HCT116 (cell line): ENCODE results near the gene PEDS1. TPM values are rescaled to one million over a fixed set of nuclear protein-coding genes. Genes with fewer than 3 reads are reported as not detected.

Experiments
- ATAC-seq: fragments of 200-7000 bp; cut with Tn5 transposase; 2 replicates; pipeline ENCODE4 v1.9.1; 2020; ENCODE audit warnings: mild to moderate bottlenecking, moderate library complexity
- BruUV-seq: library from RNA; stranded (reverse); fragments of 400-500 nt; replicated peaks from 2 replicates; lab custom pipeline; 2021; lab: Mats Ljungman, UMichigan
- CTCF ChIA-PET: fragments of 300-600 bp; sonication (Branson Sonifier 250); formaldehyde crosslinking; loops from one replicate; lab custom pipeline; 2021; ENCODE audit warnings: antibody characterized with exemption; lab: Charles Lee
- POLR2A ChIA-PET: fragments of 300-600, 350-600 bp; sonication (Branson Sonifier 250); formaldehyde crosslinking; loops from one replicate; lab custom pipeline; 2021; ENCODE audit warnings: antibody characterized with exemption; lab: Charles Lee
- RAD21 ChIA-PET, 2 experiments: fragments of 300-600 bp; sonication (Branson Sonifier 250); formaldehyde crosslinking; loops; one replicate each; lab custom pipeline; 2023; ENCODE audit warnings: low total read pairs in 2 of 2; ENCODE audit not compliant: uncharacterized antibody in 2 of 2, unreplicated experiment in 2 of 2, low non-redundant PET in 1 of 2; lab: Charles Lee
- DNase-seq: peaks from one replicate; pipeline ENCODE4 v3.0.0-alpha.2; 2010; ENCODE audit warnings: low read depth, low spot score
- H2AFZ ChIP-seq: fragments of 200-600 bp; shearing (Covaris generic), sonication (generic); 2 replicates; pipeline ENCODE4 v1.6.1; 2017; ENCODE audit warnings: low read depth, mixed run types, mixed read lengths, antibody characterized with exemption, low read length; ENCODE audit not compliant: poor library complexity, severe bottlenecking
- H3K27ac ChIP-seq: 2 replicates; pipeline ENCODE4 v1.5.1; 2012; ENCODE audit warnings: low read depth, low read length
- H3K27me3 ChIP-seq: fragments of 200-600 bp; sonication (generic); 2 replicates; pipeline ENCODE4 v1.6.1; 2016; ENCODE audit warnings: mixed run types, low read length, mixed read lengths; ENCODE audit not compliant: insufficient read depth
- H3K36me3 ChIP-seq, 2 experiments: fragments of 200-500 bp in 1 of 2; fragments of 200-600 bp in 1 of 2; sonication (Bioruptor generic) in 1 of 2; sonication (generic) in 1 of 2; 2 replicates each; pipeline versions ENCODE4 v1.5.1 to v1.6.1; 2014 to 2016; ENCODE audit warnings: low read length in 2 of 2, inconsistent platforms in 1 of 2, mixed read lengths in 1 of 2, mixed run types in 1 of 2; ENCODE audit not compliant: insufficient read depth in 2 of 2, control insufficient read depth in 1 of 2
- H3K4me1 ChIP-seq, 2 experiments: fragments of 200-600 bp in 1 of 2; sonication (generic) in 1 of 2; 2 replicates each; pipeline versions ENCODE4 v1.5.1 to v1.6.1; 2012 to 2017; ENCODE audit warnings: low read length in 2 of 2, inconsistent platforms in 1 of 2, mild to moderate bottlenecking in 1 of 2, mixed read lengths in 1 of 2, mixed run types in 1 of 2, moderate library complexity in 1 of 2; ENCODE audit not compliant: insufficient read depth in 2 of 2, control insufficient read depth in 1 of 2
- H3K4me2 ChIP-seq: fragments of 200-600 bp; sonication (generic); 2 replicates; pipeline ENCODE4 v1.6.1; 2017; ENCODE audit warnings: mixed run types, low read length, mixed read lengths
- H3K4me3 ChIP-seq, 2 experiments: fragments of 200-600 bp in 1 of 2; sonication (generic) in 1 of 2; replicated peaks in 1 of 2; 2 replicates each; pipeline ENCODE4 v1.5.1; 2011 to 2016; ENCODE audit warnings: low read length in 2 of 2, control low read depth in 1 of 2, low read depth in 1 of 2, mild to moderate bottlenecking in 1 of 2, mixed read lengths in 1 of 2, mixed run types in 1 of 2
- H3K79me2 ChIP-seq: fragments of 200-600 bp; sonication (generic); 2 replicates; pipeline ENCODE4 v1.6.1; 2017; ENCODE audit warnings: mild to moderate bottlenecking, mixed run types, low read length, moderate library complexity, mixed read lengths; ENCODE audit not compliant: insufficient read depth
- H3K9ac ChIP-seq: fragments of 200-600 bp; sonication (generic); 2 replicates; pipeline ENCODE4 v1.6.1; 2016; ENCODE audit warnings: low read length, mixed read lengths
- H3K9me2 ChIP-seq: fragments of 200-600 bp; sonication (generic), shearing (Covaris generic); 2 replicates; pipeline ENCODE4 v1.6.1; 2017; ENCODE audit warnings: mixed run types, mild to moderate bottlenecking, moderate library complexity; ENCODE audit not compliant: insufficient read depth
- H3K9me3 ChIP-seq, 2 experiments: fragments of 200-500 bp in 1 of 2; fragments of 200-600 bp in 1 of 2; sonication (Bioruptor generic) in 1 of 2; sonication (generic) in 1 of 2; 2 replicates each; pipeline ENCODE4 v1.6.1; 2014 to 2017; ENCODE audit warnings: low read length in 2 of 2, mixed read lengths in 2 of 2, inconsistent platforms in 1 of 2, low read depth in 1 of 2, mild to moderate bottlenecking in 1 of 2, mixed run types in 1 of 2, moderate library complexity in 1 of 2; ENCODE audit not compliant: control insufficient read depth in 1 of 2, insufficient read depth in 1 of 2
- H4K20me1 ChIP-seq: fragments of 200-600 bp; sonication (generic), shearing (Covaris generic); 2 replicates; pipeline ENCODE4 v1.6.1; 2017; ENCODE audit warnings: mixed run types, mild to moderate bottlenecking, moderate library complexity; ENCODE audit not compliant: insufficient read depth
- ELF1 ChIP-seq: IDR thresholded peaks from 2 replicates; pipeline ENCODE4 v1.6.1; 2012; ENCODE audit warnings: low read depth, borderline replicate concordance
- EZH2phosphoT487 ChIP-seq: fragments of 200-600 bp; IDR thresholded peaks from 2 replicates; pipeline ENCODE4 v1.6.1; 2018; ENCODE audit warnings: antibody characterized with exemption, borderline replicate concordance
- POLR2A ChIP-seq: IDR thresholded peaks from 2 replicates; pipeline ENCODE4 v1.7.0; 2011; ENCODE audit warnings: borderline replicate concordance; ENCODE audit not compliant: insufficient read depth, insufficient read length; ENCODE audit errors: extremely low read depth
- SIN3A ChIP-seq: IDR thresholded peaks from 2 replicates; pipeline ENCODE4 v1.6.1; 2012; ENCODE audit warnings: low read depth
- SP1 ChIP-seq: IDR thresholded peaks from 2 replicates; pipeline ENCODE4 v1.6.1; 2012; ENCODE audit warnings: low read depth
- TCF7L2 ChIP-seq: IDR thresholded peaks from 2 replicates; pipeline ENCODE4 v1.7.0; 2011; ENCODE audit warnings: borderline replicate concordance, inconsistent platforms; ENCODE audit not compliant: insufficient read depth, insufficient read length; ENCODE audit errors: extremely low read depth
- YY1 ChIP-seq: IDR thresholded peaks from 2 replicates; pipeline ENCODE4 v1.6.1; 2011; ENCODE audit warnings: low read length, low read depth, moderate library complexity, mild to moderate bottlenecking; ENCODE audit not compliant: insufficient replicate concordance; ENCODE audit errors: extremely low read depth
- ZNF274 ChIP-seq: fragments of 200-500 bp; sonication (Bioruptor generic); IDR thresholded peaks from 2 replicates; pipeline ENCODE4 v1.6.1; 2014; ENCODE audit warnings: mild to moderate bottlenecking, low read depth, low read length, inconsistent platforms
- intact Hi-C: fragments of 100-400 bp; cut with micrococcal nuclease; formaldehyde crosslinking; loops from 2 replicates; pipeline ENCODE4 v1.10.0; 2022
- total RNA-seq: library from RNA; stranded (reverse); gene quantifications from one replicate; pipeline ENCODE4 v1.2.1, GENCODE V29; 2021; ENCODE audit not compliant: unreplicated experiment

The PEDS1 gene
- total RNA-seq, 1 experiment from 2014 or later: 31.9 TPM

DNA sequence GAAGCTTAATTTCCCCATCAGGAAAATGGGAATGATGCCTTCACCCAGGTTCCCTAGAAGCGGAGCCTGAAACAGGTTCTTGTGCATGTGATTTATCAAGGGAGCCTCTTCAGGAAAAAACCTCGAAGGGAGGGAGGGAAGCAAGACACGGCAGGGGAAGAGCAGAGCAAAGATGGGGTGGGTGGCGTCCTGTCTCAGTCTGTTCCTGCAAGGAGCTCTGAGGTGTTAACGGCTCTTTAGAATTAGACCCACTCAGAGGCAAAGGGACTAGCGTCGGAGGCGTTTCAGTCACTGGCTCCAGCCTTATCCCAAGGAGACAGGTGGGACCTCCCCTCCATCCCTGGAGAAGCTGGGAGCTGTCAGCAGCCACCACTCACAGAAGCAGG lies 25.0 kb downstream of the PEDS1 start:
- BruUV-seq: no TSS peak
- no peak overlapping the region for H3K9ac ChIP-seq
- H3K27me3 ChIP-seq: no peaks in the 10 kb centered on the region
- H3K4me1 ChIP-seq: peaks cover 3 to 12% of the 10 kb centered on the region in 2 experiments
- DNase-seq (no peak), ATAC-seq (no peak)
- H3K4me3 ChIP-seq: no peak overlapping the region
- CTCF ChIA-PET: no interaction called here
- no peak overlapping the region for H3K27ac ChIP-seq
- intact Hi-C loops: no loop called here
- no peaks in the 10 kb centered on the region for H3K9me2 ChIP-seq
- RAD21 ChIA-PET: no interaction called here
- H3K79me2 ChIP-seq: peaks cover 34% of the 10 kb centered on the region
- no peak overlapping the region for H2AFZ ChIP-seq
- no peak for TF ChIP-seq YY1
- no peak for TF ChIP-seq TCF7L2
- no peak for TF ChIP-seq ELF1
- TF ChIP-seq ZNF274: no peak
- no peak for TF ChIP-seq SP1
- no peak for TF ChIP-seq POLR2A
- TF ChIP-seq SIN3A: no peak
- TF ChIP-seq, all 23 proteins: peak for 0
- H3K36me3 ChIP-seq: peaks cover 38 to 50% of the 10 kb centered on the region in 2 experiments; a peak in 3 of 4 replicates
- H3K9me3 ChIP-seq: no peaks in the 10 kb centered on the region
- no peak overlapping the region for H3K4me2 ChIP-seq
- no peaks in the 10 kb centered on the region for H4K20me1 ChIP-seq
- POLR2A ChIA-PET: no interaction called here

GRCh38 chr20:50127587-50128519 lies 25.7 kb downstream of the PEDS1 start:
- Histone ChIP-seq H2AFZ (no peak overlapping the region), H3K4me1 (peaks cover 3 to 12% of the 10 kb centered on the region in 2 experiments), H3K27ac (no peak overlapping the region), H3K4me3 (no peak overlapping the region), H3K9me3 (no peaks in the 10 kb centered on the region), H4K20me1 (no peaks in the 10 kb centered on the region), H3K36me3 (peaks cover 38 to 50% of the 10 kb centered on the region in 2 experiments; a peak in 3 of 4 replicates), H3K9me2 (no peaks in the 10 kb centered on the region), H3K79me2 (peaks cover 27% of the 10 kb centered on the region), H3K27me3 (no peaks in the 10 kb centered on the region), H3K4me2 (no peak overlapping the region), H3K9ac (no peak overlapping the region)
- ATAC-seq (no peak), DNase-seq (no peak)
- ChIA-PET RAD21 (no interaction called here), POLR2A (no interaction called here), CTCF (no interaction called here)
- no TSS peak for BruUV-seq
- intact Hi-C loops: no loop called here
- TF ChIP-seq SP1 (no peak), EZH2phosphoT487 (no peak)
